HG03342 (cell line): Measurements from ENCODE around the gene TNIK.
"Not testable (repeated sequence)": the region's sequence is repeated elsewhere in the genome, so short reads cannot be mapped to it uniquely, and the experiment has no call there.

Experiments used
- ATAC-seq: cut with Tn5 transposase; IDR thresholded peaks from one replicate; pipeline ENCODE4 v1.9.1; 2021; ENCODE audit warnings: mild to moderate bottlenecking, moderate library complexity; ENCODE audit not compliant: unreplicated experiment

The TNIK gene

DNA sequence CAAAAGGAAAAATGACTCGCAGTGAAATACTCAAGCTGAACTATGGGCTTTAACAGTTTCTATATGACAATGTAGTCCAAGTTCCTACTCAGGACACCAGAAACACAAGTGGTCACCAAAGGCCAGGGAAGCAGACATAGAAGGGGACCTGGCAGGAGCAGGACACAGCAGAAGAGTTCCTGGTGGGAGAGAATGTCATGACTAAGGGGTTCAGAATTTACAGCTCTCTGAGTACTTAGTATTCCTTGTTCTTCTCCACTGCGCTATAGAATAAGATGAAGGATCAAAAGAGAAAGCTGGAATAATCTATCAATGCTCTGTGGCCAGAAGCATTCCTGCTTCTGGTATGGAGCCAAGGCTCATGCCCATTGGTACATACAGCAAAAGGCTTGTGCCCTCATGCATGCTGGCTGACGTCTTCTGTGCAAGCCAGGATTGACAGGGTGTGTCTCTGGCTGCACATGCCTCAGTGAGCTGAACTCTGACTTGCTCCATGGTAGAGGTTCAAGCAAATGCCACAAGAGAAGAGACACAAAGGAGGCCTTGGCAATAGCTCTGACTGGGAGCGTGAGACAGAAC is 305.0 kb downstream of the TNIK start:
- ATAC-seq: no peak

DNA sequence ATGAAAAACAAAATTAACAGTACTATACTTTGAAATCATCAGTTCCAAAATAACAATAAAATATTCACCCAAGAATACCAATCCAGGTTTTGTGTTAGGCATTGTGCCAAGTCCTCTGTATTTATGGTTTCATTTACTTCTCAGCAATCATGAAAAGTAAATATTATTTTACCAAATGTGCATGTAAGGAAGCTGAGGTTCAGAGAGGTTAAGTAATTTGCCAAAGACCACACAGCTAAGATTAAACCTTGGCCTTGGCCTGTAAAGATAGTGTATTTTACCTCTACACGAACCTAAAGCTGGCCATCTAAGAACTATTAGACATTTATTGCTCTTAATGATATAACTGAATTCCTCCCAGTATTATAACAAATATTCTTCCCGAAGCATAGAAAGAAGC is 309.3 kb downstream of the TNIK start:
- ATAC-seq: no peak

DNA sequence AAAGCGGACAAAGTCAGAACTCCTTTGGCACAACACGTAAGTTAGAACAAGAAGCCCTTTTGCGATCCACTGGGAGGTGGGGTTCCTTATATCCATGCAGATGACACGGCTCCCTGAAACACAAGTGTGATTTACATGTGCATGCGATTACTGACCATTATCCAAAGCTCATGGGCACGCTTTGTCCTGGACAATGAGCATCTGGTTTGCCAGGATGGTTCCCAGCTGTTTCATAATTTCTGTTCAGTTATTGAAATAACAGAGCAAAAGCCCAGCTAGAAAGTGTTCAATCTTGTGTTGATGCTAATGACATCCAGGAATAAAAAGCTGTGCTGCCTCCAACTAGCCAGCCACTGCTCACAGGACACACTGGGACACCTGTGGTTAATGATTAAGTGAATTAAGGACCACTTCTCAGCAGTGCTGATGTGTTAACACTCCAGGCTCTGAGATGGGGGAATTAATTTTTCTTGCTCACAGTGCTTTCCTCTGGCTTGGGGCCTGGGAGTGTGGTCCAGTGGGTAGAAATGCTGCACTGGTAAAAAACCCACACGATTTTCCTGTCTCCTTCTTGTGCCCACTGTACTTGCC is 310.6 kb downstream of the TNIK start:
- ATAC-seq: no peak

DNA sequence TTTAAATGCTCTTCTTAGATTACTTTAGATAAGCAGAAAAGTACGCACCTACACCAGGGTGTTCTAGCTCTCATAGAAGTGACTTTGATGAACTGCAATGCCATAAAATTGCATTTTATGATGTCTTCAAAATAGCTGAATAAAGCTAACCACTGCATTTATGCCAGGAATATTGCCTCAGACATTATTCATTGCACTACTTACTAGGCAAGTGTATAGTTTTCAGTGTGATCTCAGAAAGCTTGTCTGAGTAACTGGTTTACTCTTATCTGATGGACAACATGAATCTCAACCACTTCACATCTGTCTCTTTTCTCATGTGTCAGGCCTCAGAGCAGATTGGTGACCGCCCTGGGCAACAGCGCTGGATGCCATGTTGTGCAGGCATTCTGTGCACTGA is 314.4 kb downstream of the TNIK start:
- ATAC-seq: no peak

DNA sequence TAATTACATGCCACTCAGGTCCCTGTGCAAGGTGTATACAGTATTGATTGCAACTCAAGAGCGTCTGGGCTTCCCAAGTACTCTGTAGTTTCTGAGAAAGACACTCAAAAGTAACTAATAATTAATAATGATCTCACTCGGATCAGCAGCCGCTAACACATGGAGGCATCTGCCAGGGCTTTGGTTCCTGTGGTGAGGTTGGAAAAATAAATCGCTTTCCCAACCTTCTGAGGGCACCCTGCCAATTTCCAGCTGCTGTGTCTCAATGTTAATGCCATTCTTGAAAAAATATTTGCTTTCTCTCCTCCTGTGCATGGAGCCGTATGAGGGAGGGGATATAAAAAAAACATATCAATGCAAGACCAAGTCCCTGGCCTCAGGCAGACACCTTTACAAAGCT is 317.2 kb downstream of the TNIK start:
- ATAC-seq: no peak

DNA sequence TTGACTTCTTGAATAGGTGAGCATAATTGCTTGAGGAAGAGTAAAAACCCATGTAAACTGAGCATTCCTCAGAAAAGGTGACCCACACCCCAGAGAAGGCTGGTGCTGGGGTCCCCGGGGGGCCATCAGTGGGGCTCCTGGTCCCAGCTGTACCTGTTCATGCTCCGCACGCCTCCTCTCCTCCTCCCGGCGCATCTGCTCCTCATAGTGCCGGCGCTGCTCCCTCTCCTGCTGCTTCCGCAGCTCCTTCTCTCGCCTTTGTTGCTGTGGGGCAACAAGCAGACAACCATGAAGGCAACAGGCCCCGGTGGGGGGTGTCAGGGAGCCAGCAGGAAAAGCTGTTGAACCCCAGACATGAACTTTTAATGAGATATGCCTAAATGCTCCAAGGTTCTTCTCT is 320.0 kb downstream of the TNIK start:
- ATAC-seq: no peak

DNA sequence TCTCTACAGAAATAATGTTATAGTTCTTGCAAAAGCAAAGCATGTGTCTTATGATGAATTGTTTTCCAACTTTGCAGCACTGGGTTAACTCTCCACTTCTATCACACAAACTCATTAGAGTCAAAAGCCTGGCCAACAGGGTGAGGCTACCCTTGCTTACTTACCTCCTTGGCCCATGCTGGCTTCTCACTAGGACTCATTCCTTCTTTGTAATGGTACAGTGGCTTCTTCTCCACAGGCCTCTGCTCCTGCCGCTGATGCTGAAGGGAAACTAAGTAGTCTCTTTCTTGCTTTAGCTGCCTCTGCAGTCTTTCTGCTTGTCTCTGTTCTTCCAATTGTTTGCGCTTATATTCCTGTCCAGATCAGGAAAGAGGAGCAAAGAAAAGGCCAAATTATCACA is 322.2 kb downstream of the TNIK start:
- ATAC-seq: no peak

DNA sequence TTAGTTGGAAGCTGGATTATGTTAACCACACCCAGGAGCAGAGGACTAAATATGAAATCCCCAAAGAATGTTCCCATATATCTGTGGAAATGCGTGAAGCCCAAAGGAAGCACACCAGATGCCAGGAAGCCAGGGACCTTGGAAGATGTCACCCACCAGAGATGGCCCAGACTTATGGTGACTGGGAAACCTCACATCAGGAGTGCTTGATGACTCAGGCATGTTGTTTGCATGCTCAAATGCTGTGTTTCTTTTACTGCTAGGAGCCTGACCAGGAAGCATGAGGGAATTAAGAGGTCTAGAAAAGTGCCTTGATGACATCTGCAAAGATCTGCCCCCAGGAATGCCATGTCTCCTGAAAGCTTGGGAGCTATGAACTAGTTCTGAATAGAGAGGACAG is 324.7 kb downstream of the TNIK start:
- ATAC-seq: no peak

DNA sequence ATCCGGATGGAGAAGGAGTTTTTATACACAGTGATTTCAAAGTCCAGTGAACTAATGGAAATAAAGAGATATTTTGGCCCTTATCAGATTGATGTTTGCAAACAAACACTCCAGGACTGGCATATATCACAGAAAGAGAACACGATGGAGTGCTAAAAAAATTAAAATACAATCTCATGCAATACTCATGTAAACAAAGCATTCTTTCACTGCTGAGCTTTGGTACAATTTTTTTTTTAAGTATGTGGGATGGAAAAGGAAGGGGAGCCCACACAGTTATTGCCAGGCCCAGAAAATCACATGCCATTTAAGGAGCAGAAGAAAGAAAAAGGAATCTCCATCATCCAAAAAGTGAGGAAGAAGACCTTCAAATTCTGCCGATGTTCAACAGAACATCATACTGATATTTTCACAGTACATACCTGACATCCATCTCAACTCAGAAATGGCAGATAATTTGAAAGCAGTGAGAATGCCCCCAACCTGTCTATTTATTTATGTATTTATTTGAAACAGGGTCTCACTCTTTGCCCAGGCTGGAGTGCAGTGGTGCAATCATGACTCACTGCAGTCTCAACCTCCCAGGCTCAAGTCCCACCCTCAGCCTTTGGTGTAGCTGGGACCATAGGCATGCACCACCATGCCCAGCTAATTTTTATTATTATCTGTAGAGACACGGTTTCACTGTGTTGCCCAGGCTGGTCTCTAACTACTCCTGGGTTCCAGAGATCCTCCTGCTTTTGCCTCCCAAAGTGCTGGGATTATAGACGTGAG is 326.2 kb downstream of the TNIK start:
- no peak for ATAC-seq

DNA sequence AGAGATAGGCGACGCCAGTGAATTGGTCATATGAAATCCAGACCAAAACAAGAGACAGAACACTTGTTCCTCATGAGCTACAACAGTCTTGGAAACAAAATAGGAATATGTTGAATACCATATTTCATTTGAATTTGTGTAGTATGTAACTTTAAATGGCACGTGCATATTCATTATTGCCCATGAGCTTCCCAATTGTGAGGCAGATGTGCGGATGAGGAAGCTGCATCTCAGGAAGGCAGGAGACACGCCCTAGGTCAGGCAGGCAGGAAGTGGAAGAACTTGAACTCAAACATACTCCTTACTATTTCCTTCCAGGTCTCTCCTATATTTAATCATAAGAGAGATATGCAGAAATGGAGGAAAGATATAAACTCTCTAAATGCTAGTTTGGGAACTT is 326.9 kb downstream of the TNIK start:
- no peak for ATAC-seq

DNA sequence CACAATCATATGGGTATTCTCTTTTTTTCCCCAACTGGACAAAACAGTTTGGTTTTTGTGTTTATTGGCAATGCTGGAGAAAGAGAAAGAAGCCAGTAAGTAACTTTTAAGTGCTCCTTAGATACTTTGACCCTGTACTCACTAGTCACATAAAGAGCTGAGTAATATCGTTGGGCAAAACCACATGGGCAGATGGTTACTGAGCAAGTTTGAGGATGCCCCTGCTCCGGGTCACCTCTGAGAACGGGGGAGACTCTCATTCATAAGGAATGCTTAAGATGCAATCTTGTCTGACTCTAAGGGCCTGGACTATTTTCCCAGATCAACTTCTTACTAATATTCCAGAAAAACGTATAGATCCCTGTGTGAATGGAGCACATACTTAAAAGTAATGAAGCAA is 327.3 kb downstream of the TNIK start:
- no peak for ATAC-seq

DNA sequence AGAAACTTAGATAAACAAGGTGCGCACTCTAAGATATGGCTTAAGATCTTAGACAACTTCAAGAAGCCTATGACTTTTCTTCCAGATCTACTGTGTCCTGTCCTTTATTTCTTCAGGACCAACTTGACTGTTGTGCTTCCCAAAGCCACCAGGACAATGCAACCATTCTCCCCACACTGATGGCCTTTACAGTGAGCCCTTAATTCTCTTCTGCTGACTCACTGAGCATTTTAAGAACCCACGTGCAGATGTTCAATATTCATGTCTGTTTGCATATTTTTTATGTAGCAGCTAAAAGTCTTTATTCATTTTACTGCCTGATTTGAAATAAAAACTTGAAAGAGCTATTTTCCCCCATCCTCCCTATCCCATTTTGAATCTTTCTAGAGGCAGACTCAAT is 330.4 kb downstream of the TNIK start:
- no peak for ATAC-seq

DNA sequence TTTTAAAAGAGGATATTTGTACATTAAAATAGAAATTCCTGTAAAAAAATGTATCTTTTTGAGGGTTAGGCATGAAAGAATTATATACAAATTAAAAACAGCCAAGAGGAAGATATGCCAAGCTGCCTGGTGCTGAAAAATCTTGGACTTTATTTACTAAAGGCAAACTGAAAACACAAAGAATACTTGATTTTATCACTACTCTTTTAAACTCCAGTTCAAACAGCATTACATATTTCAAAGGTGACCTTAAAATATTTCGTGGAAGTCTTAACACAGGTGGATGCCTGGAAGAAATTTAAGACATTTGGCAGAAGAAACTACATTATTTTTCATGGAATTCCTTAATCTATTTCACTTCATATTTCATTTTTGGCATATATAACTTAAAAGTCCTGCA is 332.6 kb downstream of the TNIK start:
- ATAC-seq: no peak

DNA sequence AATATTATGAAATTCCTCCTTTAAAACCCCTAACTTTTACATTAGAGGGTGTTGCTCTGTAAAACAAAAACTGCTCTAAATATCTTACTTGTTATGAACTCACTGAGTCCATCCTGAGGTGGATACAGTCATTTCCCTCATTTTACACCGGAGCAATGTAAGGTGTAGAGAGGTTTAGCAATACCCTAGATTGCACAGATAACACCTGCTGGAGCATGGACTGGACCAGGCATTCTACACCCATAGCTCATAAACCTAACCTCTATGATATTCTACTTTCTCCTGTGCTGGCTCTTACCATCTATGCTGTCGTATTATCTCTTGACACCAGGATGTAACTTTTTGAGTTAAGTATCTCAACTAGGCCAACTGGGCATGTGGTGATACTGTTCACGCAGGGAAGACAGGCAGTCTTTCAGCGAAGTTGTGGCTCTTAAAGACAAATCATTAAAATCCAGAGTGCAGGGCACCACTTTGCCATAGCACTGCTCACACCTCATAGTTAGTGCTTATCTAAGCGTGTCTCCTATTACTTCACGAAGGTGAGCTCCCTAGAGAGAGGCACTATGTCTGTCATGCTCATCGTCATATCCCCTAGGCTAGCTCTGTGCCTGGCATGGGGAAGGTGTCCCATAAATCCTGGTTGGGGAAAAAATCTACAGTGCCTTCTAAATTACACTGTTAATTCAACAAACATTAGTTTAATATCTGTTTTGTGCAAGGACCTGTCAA is 333.6 kb downstream of the TNIK start:
- no peak for ATAC-seq

DNA sequence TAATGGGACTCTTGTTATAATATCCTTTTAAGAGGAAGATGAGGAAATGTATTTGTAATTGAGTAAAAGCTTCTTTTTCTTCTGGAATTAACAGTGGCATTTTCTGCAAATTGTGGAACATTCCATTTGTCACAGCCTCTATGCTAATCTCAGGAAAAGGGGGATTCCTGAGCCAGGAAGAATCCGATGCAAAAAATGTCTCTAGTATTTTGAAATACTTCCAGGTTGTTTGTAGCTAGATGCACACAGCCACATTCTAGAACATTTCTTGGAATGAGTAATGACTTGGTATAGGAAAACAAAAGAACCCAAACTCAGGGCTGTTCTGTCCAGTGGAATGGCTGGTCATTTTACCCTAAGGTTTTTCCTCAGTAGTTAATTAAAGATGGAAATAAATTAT is 335.2 kb downstream of the TNIK start:
- ATAC-seq: no peak

DNA sequence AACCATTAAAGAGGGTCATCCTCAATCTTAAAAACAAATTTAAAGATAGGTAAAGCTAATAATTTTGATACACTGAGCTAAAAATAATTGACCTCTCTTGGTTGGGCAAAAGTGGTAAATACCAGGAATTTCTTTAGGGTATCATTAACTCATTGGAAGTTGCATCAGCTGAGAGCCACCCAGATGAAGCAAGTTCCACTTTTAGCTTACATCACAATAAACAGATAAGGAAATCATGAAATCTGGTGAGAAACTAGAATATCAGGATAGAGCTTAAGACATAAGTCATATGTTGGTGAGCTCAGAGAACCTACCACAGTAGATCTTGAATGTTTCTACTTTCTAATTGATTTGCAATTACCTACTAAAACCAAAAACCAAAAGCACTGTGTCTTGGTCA is 336.3 kb downstream of the TNIK start:
- ATAC-seq: no peak

DNA sequence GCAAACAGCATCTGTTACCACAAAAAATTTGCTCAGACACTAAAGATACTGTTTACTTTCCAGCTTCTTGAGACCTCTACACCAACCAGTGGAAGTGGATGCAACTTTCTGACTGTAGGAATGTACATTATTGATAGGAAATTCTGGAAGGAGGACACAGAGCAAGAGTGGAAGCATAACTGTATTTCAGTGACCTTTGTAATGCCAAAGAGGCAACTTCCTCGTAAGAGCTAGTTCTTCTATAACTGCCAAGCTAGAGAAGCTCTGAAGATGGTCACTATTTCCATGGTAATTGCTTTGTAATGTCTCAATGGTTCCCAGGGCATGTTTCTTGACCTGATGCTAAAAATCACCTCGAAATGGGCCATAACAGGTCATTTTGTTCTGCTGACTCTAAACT is 337.3 kb downstream of the TNIK start:
- ATAC-seq: no peak

DNA sequence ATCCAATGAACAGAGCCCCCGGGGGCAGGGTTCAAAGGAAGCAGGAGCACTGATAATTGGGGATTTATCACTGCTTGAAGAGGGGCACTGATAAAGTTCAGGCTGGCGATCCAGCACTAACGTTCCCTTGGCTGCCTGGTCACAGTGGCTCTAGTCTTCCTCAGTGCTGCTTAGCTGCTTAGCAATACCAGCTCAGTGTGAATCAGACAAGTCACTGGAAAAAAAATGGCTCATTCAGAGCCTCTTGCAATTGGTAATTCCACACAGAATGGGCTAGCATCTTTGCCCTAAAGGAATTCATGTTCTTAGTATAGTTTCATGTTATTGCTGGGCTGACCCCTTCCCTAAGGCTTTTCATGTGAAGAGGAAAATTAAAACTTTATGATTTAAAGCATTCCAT is 338.0 kb downstream of the TNIK start:
- ATAC-seq: no peak

DNA sequence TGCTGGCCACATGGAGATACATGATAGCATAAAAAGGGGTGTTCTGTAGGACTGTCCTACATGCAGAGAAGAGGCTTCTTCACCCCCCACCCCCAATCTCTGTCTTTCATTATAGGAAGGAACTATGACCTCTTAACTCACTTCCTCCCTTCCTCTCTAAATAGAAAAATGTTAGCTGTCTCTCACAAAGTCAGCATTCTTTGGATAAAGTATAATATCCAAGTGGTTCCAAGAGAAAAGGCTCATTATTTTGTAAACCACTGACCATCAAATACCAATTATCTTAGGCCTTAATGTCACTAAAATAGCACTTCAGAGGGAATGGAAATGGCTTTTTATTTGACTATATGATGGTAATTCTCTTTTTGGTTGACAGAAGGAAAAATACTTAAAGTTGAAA is 338.4 kb downstream of the TNIK start:
- no peak for ATAC-seq

DNA sequence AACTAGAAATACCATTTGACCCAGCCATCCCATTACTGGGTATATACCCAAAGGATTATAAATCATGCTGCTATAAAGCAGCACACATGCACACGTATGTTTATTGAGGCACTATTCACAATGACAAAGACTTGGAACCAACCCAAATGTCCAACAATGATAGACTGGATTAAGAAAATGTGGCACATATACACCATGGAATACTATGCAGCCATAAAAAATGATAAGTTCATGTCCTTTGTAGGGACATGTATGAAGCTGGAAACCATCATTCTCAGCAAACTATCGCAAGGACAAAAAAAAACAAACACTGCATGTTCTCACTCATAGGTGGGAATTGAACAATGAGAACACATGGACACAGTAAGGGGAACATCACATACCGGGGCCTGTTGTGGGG is 340.8 kb downstream of the TNIK start:
- ATAC-seq: not testable (repeated sequence)

DNA sequence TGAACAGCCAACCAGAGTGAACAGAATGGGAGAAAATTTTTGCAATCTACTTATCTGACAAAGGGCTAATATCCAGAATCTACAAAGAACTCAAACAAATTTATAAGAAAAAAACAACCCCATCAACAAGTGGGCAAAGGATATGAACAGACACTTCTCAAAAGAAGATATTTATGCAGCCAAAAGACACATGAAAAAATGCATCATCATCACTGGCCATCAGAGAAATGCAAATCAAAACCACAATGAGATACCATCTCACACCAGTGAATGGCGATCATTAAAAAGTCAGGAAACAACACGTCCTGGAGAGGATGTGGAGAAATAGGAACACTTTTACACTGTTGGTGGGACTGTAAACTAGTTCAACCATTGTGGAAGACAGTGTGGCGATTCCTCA is 341.2 kb downstream of the TNIK start:
- not testable (repeated sequence) for ATAC-seq

DNA sequence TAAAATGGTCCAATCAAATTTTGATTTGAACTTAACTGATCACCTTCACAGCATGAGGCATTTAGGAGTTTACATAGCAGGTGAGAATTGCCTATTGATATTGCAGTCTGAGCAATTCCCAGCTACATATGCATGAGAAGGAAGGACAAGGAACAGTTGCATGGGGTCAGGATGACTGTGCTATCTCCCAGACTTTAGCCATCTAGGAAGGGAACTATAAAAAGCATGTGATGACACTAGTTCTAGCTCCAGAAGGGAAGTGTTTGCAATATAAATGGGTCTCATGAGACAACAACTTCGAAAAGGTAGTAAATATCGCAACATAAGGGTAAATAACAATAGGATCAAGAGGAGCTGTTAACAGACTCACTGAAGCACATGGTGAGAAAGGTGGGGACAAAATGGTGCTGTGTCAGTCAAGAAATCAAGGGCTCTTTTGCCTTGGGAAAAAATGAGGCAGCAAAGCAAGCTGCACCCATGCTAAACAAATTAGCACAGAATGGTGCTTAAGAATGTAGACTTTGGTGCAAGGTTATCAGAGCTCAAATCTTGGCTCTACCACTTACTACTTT is 343.3 kb downstream of the TNIK start:
- no peak for ATAC-seq
